ENCODE results near the gene NCOA1. TPM values are rescaled to one million over a fixed set of nuclear protein-coding genes. Genes with fewer than 3 reads are reported as not detected.

Gene NCOA1
- total and polyA plus RNA-seq, 10 of the 15 experiments (the other 5 are each of a cell fraction or from before 2014, with no cell fraction given), result 1.8 to 35.6 (median 6.1) TPM

DNA sequence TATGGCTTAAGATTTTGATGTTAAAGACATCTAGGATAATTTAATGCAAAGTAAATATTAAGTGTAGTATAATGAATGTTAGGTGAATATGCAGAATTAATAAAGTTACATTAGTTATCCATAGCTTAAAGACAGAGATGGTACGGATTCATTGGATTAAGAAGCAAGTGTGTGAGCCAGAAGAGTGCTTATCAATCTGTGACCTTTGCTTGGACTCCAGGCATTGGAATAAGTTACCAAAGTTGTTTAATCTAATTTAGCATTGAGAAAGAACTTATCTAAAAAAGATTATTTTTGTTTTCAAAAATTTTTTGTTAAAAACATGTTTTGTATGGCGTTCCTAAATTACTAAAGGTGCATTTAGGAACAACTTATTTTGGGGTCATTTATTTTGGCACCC lies 23.8 kb downstream of the NCOA1 start (continued):
- TF ChIP-seq, protein P1, sequence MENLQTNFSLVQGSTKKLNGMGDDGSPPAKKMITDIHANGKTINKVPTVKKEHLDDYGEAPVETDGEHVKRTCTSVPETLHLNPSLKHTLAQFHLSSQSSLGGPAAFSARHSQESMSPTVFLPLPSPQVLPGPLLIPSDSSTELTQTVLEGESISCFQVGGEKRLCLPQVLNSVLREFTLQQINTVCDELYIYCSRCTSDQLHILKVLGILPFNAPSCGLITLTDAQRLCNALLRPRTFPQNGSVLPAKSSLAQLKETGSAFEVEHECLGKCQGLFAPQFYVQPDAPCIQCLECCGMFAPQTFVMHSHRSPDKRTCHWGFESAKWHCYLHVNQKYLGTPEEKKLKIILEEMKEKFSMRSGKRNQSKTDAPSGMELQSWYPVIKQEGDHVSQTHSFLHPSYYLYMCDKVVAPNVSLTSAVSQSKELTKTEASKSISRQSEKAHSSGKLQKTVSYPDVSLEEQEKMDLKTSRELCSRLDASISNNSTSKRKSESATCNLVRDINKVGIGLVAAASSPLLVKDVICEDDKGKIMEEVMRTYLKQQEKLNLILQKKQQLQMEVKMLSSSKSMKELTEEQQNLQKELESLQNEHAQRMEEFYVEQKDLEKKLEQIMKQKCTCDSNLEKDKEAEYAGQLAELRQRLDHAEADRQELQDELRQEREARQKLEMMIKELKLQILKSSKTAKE (IDR thresholded peaks at IDR 0.05; ENCODE audit: low read depth, poor library complexity, severe bottlenecking), result no peak
- TF ChIP-seq, protein P2, sequence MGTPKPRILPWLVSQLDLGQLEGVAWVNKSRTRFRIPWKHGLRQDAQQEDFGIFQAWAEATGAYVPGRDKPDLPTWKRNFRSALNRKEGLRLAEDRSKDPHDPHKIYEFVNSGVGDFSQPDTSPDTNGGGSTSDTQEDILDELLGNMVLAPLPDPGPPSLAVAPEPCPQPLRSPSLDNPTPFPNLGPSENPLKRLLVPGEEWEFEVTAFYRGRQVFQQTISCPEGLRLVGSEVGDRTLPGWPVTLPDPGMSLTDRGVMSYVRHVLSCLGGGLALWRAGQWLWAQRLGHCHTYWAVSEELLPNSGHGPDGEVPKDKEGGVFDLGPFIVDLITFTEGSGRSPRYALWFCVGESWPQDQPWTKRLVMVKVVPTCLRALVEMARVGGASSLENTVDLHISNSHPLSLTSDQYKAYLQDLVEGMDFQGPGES (IDR thresholded peaks at IDR 0.05), result no peak
- TF ChIP-seq, protein P3, sequence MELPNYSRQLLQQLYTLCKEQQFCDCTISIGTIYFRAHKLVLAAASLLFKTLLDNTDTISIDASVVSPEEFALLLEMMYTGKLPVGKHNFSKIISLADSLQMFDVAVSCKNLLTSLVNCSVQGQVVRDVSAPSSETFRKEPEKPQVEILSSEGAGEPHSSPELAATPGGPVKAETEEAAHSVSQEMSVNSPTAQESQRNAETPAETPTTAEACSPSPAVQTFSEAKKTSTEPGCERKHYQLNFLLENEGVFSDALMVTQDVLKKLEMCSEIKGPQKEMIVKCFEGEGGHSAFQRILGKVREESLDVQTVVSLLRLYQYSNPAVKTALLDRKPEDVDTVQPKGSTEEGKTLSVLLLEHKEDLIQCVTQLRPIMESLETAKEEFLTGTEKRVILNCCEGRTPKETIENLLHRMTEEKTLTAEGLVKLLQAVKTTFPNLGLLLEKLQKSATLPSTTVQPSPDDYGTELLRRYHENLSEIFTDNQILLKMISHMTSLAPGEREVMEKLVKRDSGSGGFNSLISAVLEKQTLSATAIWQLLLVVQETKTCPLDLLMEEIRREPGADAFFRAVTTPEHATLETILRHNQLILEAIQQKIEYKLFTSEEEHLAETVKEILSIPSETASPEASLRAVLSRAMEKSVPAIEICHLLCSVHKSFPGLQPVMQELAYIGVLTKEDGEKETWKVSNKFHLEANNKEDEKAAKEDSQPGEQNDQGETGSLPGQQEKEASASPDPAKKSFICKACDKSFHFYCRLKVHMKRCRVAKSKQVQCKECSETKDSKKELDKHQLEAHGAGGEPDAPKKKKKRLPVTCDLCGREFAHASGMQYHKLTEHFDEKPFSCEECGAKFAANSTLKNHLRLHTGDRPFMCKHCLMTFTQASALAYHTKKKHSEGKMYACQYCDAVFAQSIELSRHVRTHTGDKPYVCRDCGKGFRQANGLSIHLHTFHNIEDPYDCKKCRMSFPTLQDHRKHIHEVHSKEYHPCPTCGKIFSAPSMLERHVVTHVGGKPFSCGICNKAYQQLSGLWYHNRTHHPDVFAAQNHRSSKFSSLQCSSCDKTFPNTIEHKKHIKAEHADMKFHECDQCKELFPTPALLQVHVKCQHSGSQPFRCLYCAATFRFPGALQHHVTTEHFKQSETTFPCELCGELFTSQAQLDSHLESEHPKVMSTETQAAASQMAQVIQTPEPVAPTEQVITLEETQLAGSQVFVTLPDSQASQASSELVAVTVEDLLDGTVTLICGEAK (IDR thresholded peaks at IDR 0.05; ENCODE audit: borderline replicate concordance), result no peak
- TF ChIP-seq LARP7 (IDR thresholded peaks at IDR 0.05) (no peak), SUZ12 (IDR thresholded peaks at IDR 0.05; ENCODE audit: unreplicated experiment) (no peak), ZNF274 (IDR thresholded peaks at IDR 0.05; ENCODE audit: insufficient read depth, insufficient read length) (no peak), YY1 (IDR thresholded peaks at IDR 0.05; ENCODE audit: low read depth, low read length) (no peak), NFIC (IDR thresholded peaks at IDR 0.05; ENCODE audit: low read depth, low read length) (no peak), BRCA1 (IDR thresholded peaks at IDR 0.05; ENCODE audit: low read depth, low read length) (no peak)
- TF ChIP-seq, protein P4, sequence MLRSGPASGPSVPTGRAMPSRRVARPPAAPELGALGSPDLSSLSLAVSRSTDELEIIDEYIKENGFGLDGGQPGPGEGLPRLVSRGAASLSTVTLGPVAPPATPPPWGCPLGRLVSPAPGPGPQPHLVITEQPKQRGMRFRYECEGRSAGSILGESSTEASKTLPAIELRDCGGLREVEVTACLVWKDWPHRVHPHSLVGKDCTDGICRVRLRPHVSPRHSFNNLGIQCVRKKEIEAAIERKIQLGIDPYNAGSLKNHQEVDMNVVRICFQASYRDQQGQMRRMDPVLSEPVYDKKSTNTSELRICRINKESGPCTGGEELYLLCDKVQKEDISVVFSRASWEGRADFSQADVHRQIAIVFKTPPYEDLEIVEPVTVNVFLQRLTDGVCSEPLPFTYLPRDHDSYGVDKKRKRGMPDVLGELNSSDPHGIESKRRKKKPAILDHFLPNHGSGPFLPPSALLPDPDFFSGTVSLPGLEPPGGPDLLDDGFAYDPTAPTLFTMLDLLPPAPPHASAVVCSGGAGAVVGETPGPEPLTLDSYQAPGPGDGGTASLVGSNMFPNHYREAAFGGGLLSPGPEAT (IDR thresholded peaks at IDR 0.05; ENCODE audit: low read depth), result no peak
- TF ChIP-seq, protein P5, sequence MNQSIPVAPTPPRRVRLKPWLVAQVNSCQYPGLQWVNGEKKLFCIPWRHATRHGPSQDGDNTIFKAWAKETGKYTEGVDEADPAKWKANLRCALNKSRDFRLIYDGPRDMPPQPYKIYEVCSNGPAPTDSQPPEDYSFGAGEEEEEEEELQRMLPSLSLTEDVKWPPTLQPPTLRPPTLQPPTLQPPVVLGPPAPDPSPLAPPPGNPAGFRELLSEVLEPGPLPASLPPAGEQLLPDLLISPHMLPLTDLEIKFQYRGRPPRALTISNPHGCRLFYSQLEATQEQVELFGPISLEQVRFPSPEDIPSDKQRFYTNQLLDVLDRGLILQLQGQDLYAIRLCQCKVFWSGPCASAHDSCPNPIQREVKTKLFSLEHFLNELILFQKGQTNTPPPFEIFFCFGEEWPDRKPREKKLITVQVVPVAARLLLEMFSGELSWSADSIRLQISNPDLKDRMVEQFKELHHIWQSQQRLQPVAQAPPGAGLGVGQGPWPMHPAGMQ (IDR thresholded peaks at IDR 0.05; ENCODE audit: borderline replicate concordance), result no peak

All from GM12878 (cell line).